PC-9 (cell line): Measurements from ENCODE around the gene ASTN2. TPM values are rescaled to one million over a fixed set of nuclear protein-coding genes. Genes with fewer than 3 reads are reported as not detected.

Experiments used
- BruUV-seq: library from RNA; stranded (reverse); fragments of 400-500 nt; replicated peaks from 2 replicates; lab custom pipeline; 2021; lab: Mats Ljungman, UMichigan
- CTCF ChIA-PET: fragments of 300-600 bp; sonication (Branson Sonifier 250); formaldehyde crosslinking; loops from one replicate; lab custom pipeline; 2022; ENCODE audit warnings: antibody characterized with exemption; lab: Charles Lee
- POLR2A ChIA-PET: fragments of 300-600 bp; sonication (Branson Sonifier 250); formaldehyde crosslinking; loops from one replicate; lab custom pipeline; 2022; ENCODE audit warnings: antibody characterized with exemption; ENCODE audit not compliant: unreplicated experiment; lab: Charles Lee
- DNase-seq, 2 experiments: peaks; one replicate each; pipeline versions ENCODE4 v3.0.0 to v3.0.0-alpha.2; 2015 to 2022; ENCODE audit warnings: mixed read lengths in 1 of 2
- H2AFZ ChIP-seq: fragments of 200-600 bp; sonication (generic); 2 replicates; pipeline ENCODE4 v1.8.1; 2017; ENCODE audit warnings: antibody characterized with exemption
- H3F3A ChIP-seq: fragments of 200-600 bp; sonication (generic); 2 replicates; pipeline ENCODE4 v1.8.1; 2017; ENCODE audit warnings: antibody characterized with exemption, mild to moderate bottlenecking, low read depth; ENCODE audit not compliant: insufficient read depth
- H3K27ac ChIP-seq: fragments of 200-600 bp; sonication (generic); 2 replicates; pipeline ENCODE4 v1.6.1; 2016; ENCODE audit warnings: mixed run types
- H3K27me3 ChIP-seq: fragments of 200-600 bp; sonication (generic); 2 replicates; pipeline ENCODE4 v1.6.1; 2016; ENCODE audit warnings: low read depth, mixed run types; ENCODE audit not compliant: insufficient read depth
- H3K36me3 ChIP-seq: fragments of 200-600 bp; sonication (generic); 2 replicates; pipeline ENCODE4 v1.6.1; 2016; ENCODE audit warnings: low read depth, mixed run types
- H3K4me1 ChIP-seq: fragments of 200-600 bp; sonication (generic); replicated peaks from 2 replicates; pipeline ENCODE4 v1.6.1; 2016; ENCODE audit warnings: mixed run types; ENCODE audit not compliant: insufficient read depth
- H3K4me2 ChIP-seq: fragments of 200-600 bp; sonication (generic); 2 replicates; pipeline ENCODE4 v1.6.1; 2017; ENCODE audit warnings: mixed run types
- H3K4me3 ChIP-seq: fragments of 200-600 bp; sonication (generic); 2 replicates; pipeline ENCODE4 v1.6.1; 2016; ENCODE audit warnings: mixed run types
- H3K79me2 ChIP-seq: fragments of 200-600 bp; sonication (generic); 2 replicates; pipeline ENCODE4 v1.6.1; 2017; ENCODE audit warnings: low read depth, mixed run types
- H3K9me2 ChIP-seq: fragments of 200-600 bp; sonication (generic); 2 replicates; pipeline ENCODE4 v1.8.1; 2017; ENCODE audit warnings: mild to moderate bottlenecking; ENCODE audit not compliant: insufficient read depth
- H3K9me3 ChIP-seq: fragments of 200-600 bp; sonication (generic); 2 replicates; pipeline ENCODE4 v1.8.1; 2016; ENCODE audit warnings: low read depth; ENCODE audit not compliant: insufficient read depth
- H4K20me1 ChIP-seq: fragments of 200-600 bp; sonication (generic); 2 replicates; pipeline ENCODE4 v1.8.1; 2017; ENCODE audit not compliant: insufficient read depth
- EZH2 ChIP-seq: fragments of 200-600 bp; sonication (generic); IDR thresholded peaks from 2 replicates; pipeline ENCODE4 v1.8.0; 2017; ENCODE audit warnings: antibody characterized with exemption, low read depth
- intact Hi-C: fragments of 100-400 bp; cut with micrococcal nuclease; formaldehyde crosslinking; loops from one replicate; pipeline ENCODE4 v1.10.0; 2022; ENCODE audit not compliant: unreplicated experiment
- total RNA-seq: library from RNA; stranded (reverse); gene quantifications from 2 replicates; pipeline ENCODE4 v1.2.3, GENCODE V29; 2021
- TF ChIP-seq, protein P1 (sequence below): fragments of 200-600 bp; sonication (generic); conservative IDR thresholded peaks from 2 replicates; pipeline ENCODE4 v1.6.1; 2017; ENCODE audit warnings: mixed run types, antibody characterized with exemption, mild to moderate bottlenecking, moderate library complexity

The ASTN2 gene
- total RNA-seq, 1 experiment from 2014 or later = 6.2 TPM

- no peak for DNase-seq
- Histone ChIP-seq H3K9me2 (no peaks in the 10 kb centered on the region), H3K79me2 (no peaks in the 10 kb centered on the region), H3K36me3 (no peaks in the 10 kb centered on the region), H3K4me1 (no peaks in the 10 kb centered on the region), H2AFZ (no peak overlapping the region), H4K20me1 (no peaks in the 10 kb centered on the region), H3K4me2 (no peak overlapping the region), H3F3A (no peaks in the 10 kb centered on the region), H3K9me3 (no peaks in the 10 kb centered on the region), H3K27me3 (peaks cover 12% of the 10 kb centered on the region; the same call in 1 of the 2 replicates), H3K4me3 (no peak overlapping the region), H3K27ac (no peak overlapping the region)
- intact Hi-C loops = no loop called here
- BruUV-seq = no TSS peak
- CTCF ChIA-PET = no interaction called here
- TF ChIP-seq, protein P1, sequence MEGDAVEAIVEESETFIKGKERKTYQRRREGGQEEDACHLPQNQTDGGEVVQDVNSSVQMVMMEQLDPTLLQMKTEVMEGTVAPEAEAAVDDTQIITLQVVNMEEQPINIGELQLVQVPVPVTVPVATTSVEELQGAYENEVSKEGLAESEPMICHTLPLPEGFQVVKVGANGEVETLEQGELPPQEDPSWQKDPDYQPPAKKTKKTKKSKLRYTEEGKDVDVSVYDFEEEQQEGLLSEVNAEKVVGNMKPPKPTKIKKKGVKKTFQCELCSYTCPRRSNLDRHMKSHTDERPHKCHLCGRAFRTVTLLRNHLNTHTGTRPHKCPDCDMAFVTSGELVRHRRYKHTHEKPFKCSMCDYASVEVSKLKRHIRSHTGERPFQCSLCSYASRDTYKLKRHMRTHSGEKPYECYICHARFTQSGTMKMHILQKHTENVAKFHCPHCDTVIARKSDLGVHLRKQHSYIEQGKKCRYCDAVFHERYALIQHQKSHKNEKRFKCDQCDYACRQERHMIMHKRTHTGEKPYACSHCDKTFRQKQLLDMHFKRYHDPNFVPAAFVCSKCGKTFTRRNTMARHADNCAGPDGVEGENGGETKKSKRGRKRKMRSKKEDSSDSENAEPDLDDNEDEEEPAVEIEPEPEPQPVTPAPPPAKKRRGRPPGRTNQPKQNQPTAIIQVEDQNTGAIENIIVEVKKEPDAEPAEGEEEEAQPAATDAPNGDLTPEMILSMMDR = no peak
- no peak for TF ChIP-seq EZH2
- POLR2A ChIA-PET = no interaction called here
Observed at GRCh38 chr9:117008461-117008860, 406.4 kb downstream of the ASTN2 start.

GRCh38 chr9:117002686-117003085, 412.2 kb downstream of the ASTN2 start:
- intact Hi-C loops = no loop called here
- DNase-seq = no peak
- Histone ChIP-seq H3K9me2 (no peaks in the 10 kb centered on the region), H3F3A (no peaks in the 10 kb centered on the region), H3K79me2 (no peaks in the 10 kb centered on the region), H4K20me1 (no peaks in the 10 kb centered on the region), H3K4me2 (no peak overlapping the region), H3K4me1 (no peaks in the 10 kb centered on the region), H3K27ac (no peak overlapping the region), H2AFZ (no peak overlapping the region), H3K9me3 (no peaks in the 10 kb centered on the region), H3K36me3 (no peaks in the 10 kb centered on the region), H3K27me3 (peaks cover 12% of the 10 kb centered on the region), H3K4me3 (no peak overlapping the region)
- no peak for TF ChIP-seq EZH2
- ChIA-PET POLR2A (no interaction called here), CTCF (no interaction called here)
- no TSS peak for BruUV-seq

DNA sequence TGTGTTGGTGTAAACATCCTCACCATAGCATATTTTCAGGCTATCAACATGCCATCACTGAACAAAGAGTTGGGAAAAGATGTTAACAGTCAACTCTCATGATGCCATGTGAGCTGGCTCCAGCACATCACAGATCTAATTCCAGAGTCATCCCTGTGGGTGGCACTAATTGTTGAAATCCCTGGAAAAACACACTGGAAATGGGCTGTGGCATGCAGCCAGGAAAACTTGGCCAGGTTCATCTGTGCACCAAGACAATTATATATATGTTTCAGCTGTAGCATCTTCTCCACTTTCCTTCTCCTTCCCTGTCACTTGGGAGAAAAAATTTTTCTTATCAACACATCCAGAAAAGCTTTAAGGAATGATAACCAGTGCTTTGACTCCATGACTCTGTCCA, 414.0 kb downstream of the ASTN2 start:
- no peak overlapping the region for H3K4me3 ChIP-seq
- peaks cover 9% of the 10 kb centered on the region for H3K27me3 ChIP-seq
- H3K79me2 ChIP-seq = no peaks in the 10 kb centered on the region
- H3K27ac ChIP-seq = no peak overlapping the region
- no peak for DNase-seq
- H3K4me1 ChIP-seq = no peaks in the 10 kb centered on the region
- TF ChIP-seq, protein P1 = no peak
- no peak for TF ChIP-seq EZH2
- H3K36me3 ChIP-seq = no peaks in the 10 kb centered on the region
- H4K20me1 ChIP-seq = no peaks in the 10 kb centered on the region
- no peak overlapping the region for H3K4me2 ChIP-seq
- no peaks in the 10 kb centered on the region for H3F3A ChIP-seq
- ChIA-PET POLR2A (no interaction called here), CTCF (no interaction called here)
- no peak overlapping the region for H2AFZ ChIP-seq
- intact Hi-C loops = no loop called here
- no TSS peak for BruUV-seq
- H3K9me3 ChIP-seq = no peaks in the 10 kb centered on the region
- H3K9me2 ChIP-seq = no peaks in the 10 kb centered on the region

DNA sequence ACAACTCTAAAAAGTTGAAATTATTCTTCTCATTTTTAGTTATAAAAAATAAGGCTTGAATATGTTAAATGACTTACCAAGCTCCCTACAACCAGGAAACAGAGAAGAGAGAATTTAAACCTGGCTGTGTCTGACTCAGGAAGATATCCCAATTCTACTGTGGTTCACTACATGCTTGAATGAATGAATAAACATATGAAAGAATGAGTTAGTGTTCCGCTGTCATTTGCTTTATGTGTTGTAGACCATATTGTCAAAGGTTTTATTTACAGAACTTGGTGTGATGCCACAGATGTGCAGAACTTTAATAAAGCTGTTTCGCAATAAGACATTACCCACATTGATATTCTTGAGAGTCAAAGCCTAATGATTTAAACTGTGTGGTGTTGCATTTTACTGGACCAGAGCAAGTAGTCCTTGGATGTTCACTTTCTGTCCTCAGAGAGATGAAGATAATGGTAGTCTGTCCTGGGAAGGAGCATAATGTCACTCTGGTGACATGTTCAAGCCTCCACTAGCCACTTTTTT, 414.6 kb downstream of the ASTN2 start:
- H3K27me3 ChIP-seq = peaks cover 9% of the 10 kb centered on the region
- H4K20me1 ChIP-seq = no peaks in the 10 kb centered on the region
- H3K27ac ChIP-seq = no peak overlapping the region
- H3K79me2 ChIP-seq = no peaks in the 10 kb centered on the region
- H3K4me3 ChIP-seq = no peak overlapping the region
- no peak for DNase-seq
- TF ChIP-seq, protein P1 = no peak
- no peak for TF ChIP-seq EZH2
- no TSS peak for BruUV-seq
- no peaks in the 10 kb centered on the region for H3F3A ChIP-seq
- H3K36me3 ChIP-seq = no peaks in the 10 kb centered on the region
- H3K4me1 ChIP-seq = no peaks in the 10 kb centered on the region
- H3K4me2 ChIP-seq = no peak overlapping the region
- ChIA-PET CTCF (no interaction called here), POLR2A (no interaction called here)
- no peak overlapping the region for H2AFZ ChIP-seq
- H3K9me2 ChIP-seq = no peaks in the 10 kb centered on the region
- no peaks in the 10 kb centered on the region for H3K9me3 ChIP-seq
- intact Hi-C loops = no loop called here
